Activated CD4-positive, alpha-beta T cell treated with anti-CD3 and anti-CD28 coated beads, Interleukin-2, amount 10 ng/mL, durations not matched to agents 24 days and 14 days (primary cell): Measurements from ENCODE around the gene ZEB1. TPM values are rescaled to one million over a fixed set of nuclear protein-coding genes. Genes with fewer than 3 reads are reported as not detected.
"Not testable (repeated sequence)": the region's sequence is repeated elsewhere in the genome, so short reads cannot be mapped to it uniquely, and the experiment has no call there.

Source experiments
- DNase-seq: peaks from one replicate; pipeline ENCODE4 v3.0.0; 2022
- H3K27ac Mint-ChIP-seq: one replicate; pipeline ENCODE4 v1.8.0; 2022; ENCODE audit warnings: mild to moderate bottlenecking, mixed read lengths
- H3K27me3 Mint-ChIP-seq: one replicate; pipeline ENCODE4 v1.8.0; 2022; ENCODE audit warnings: mixed read lengths
- H3K36me3 Mint-ChIP-seq: one replicate; pipeline ENCODE4 v1.8.0; 2022; ENCODE audit warnings: low read depth, mild to moderate bottlenecking, mixed read lengths
- H3K4me1 Mint-ChIP-seq: one replicate; pipeline ENCODE4 v1.8.0; 2021; ENCODE audit warnings: mixed read lengths
- H3K4me3 Mint-ChIP-seq: one replicate; pipeline ENCODE4 v1.8.0; 2022; ENCODE audit warnings: mild to moderate bottlenecking, moderate library complexity, mixed read lengths
- H3K9me3 Mint-ChIP-seq: one replicate; pipeline ENCODE4 v1.8.0; 2021; ENCODE audit warnings: mixed read lengths
- intact Hi-C: fragments of 100-400 bp; cut with micrococcal nuclease; formaldehyde crosslinking; loops from one replicate; pipeline ENCODE4 v1.15.1; 2023
- total RNA-seq: library from RNA; stranded (reverse); gene quantifications from 2 replicates; pipeline ENCODE4 v1.2.3, GENCODE V29; 2022

ZEB1 gene
- total RNA-seq, 1 donor from 2014 or later = 71.9 TPM

DNA sequence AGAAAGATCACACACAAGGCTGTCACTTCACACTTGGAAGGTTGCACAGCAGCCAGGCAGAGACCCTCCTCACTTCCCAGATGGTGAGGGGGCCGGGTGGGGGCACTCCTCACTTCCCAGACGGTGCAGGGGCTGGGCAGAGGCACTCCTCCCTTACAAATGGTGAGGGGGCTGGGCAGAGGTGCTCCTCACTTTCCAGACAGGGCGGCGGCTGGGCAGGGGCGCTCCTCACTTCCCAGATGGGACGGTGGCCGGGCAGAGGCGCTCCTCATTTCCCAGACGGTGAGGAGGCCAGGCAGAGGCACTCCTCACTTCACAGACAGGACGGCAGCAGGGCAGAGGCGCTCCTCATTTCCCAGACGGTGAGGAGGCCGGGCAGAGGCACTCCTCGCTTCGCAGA, 42.5 kb downstream of the ZEB1 start:
- not testable (repeated sequence) for H3K4me3 Mint-ChIP-seq

DNA sequence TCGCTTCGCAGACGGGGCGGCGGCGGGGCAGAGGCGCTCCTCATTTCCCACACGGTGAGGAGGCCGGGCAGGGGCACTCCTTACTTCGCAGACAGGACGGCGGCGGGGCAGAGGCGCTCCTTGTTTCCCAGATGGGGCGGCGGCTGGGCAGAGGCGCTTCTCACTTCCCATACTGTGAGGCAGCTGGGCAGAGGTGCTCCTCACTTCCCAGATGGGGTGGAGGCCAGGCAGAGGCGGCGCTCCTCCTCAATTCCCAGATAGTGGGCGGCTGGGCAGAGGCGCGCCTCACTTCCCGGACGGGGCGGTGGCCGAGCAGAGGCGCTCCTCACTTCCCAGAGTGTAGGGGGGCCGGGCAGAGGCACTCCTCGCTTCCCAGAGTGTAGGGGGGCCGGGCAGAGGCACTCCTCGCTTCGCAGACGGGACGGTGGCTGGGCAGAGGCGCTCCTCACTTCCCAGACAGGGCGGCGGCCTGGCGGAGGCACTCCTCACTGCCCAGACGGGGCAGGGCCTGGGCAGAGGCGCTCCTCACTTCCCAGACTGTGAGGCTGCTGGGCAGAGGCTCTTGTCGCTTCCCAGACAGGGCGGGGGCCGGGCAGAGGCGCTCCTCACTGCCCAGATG, 43.1 kb downstream of the ZEB1 start:
- Mint-ChIP-seq H3K9me3 (no peaks in the 10 kb centered on the region), H3K27me3 (no peaks in the 10 kb centered on the region), H3K27ac (no peak overlapping the region), H3K36me3 (peaks cover 37% of the 10 kb centered on the region), H3K4me3 (no peak overlapping the region), H3K4me1 (peaks cover 2% of the 10 kb centered on the region)
- DNase-seq = no peak
- intact Hi-C loops = no loop called here

More for the DNA sequence above, 42.5 kb downstream of the ZEB1 start:
- H3K36me3 Mint-ChIP-seq = peaks cover 37% of the 10 kb centered on the region
- intact Hi-C loops, H3K4me1 Mint-ChIP-seq, H3K9me3 Mint-ChIP-seq, DNase-seq, H3K27ac Mint-ChIP-seq, H3K27me3 Mint-ChIP-seq: not testable (repeated sequence)

DNA sequence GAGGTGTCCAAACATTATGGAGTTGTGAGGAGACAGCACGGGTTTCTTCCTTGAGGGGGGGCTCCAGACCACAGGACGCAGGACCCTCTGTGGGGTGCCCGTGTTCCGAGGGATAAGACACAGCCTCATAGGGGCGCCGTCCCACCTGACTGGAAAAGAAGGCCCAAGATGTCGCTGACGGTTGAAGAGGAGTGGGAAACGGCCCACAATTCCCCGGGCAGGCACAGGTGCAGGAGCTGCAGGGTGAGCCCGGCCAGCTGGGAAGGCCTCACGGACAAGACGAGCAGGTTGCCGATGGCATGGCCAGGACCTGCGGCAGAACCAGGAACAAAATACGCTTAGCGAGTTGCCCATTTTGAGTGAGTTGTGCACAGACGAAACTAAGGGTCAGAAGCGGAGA, 44.7 kb downstream of the ZEB1 start:
- H3K27ac Mint-ChIP-seq, intact Hi-C loops, H3K4me1 Mint-ChIP-seq, H3K9me3 Mint-ChIP-seq, H3K27me3 Mint-ChIP-seq, H3K4me3 Mint-ChIP-seq, DNase-seq: not testable (repeated sequence)
- H3K36me3 Mint-ChIP-seq = peaks cover 31% of the 10 kb centered on the region

DNA sequence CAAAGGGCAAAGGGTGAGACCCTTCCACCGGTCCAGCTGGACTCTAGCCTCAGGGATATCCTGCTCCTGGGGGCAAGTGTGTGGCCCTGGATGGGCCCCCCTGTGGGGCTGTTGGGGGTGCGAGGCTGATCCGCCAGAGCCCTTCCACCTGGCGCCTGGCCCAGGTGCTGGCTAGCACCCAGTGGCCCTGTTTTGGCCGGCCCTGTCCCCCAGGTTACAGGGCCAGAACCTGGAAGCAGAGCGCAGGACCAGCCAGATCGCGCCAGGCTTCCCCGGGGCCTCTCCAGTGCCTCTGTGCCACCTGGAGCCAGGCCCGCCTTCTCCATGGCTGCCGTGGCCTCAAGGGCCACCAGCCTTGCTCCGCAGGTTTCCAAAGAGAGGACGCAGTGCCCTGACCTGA, 45.2 kb downstream of the ZEB1 start:
- H3K27ac Mint-ChIP-seq, H3K4me1 Mint-ChIP-seq, intact Hi-C loops, DNase-seq, H3K9me3 Mint-ChIP-seq, H3K4me3 Mint-ChIP-seq, H3K27me3 Mint-ChIP-seq: not testable (repeated sequence)
- peaks cover 33% of the 10 kb centered on the region for H3K36me3 Mint-ChIP-seq

DNA sequence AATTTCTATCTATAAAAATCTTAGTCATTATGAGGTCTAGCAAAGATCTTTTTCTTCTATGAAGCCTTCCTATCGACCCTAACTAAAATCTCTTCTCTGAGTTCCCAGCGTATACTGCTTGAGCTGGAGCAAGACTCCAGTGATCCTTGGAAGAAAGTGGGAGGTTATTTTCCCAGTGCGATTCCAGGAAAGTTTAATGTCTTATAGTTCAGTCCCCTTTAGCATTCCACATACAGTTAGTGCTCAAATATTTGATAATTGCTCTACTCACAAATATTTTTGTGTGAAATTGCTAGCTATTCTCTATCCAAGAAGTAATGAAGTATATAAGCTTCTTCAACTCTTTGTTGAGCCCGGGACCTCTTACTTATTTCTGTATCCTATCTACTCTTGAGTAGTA, 47.7 kb downstream of the ZEB1 start:
- peaks cover 15% of the 10 kb centered on the region for H3K4me1 Mint-ChIP-seq
- H3K36me3 Mint-ChIP-seq = peaks cover 16% of the 10 kb centered on the region
- H3K27me3 Mint-ChIP-seq = no peaks in the 10 kb centered on the region
- intact Hi-C loops = no loop called here
- DNase-seq = no peak
- no peaks in the 10 kb centered on the region for H3K9me3 Mint-ChIP-seq
- no peak overlapping the region for H3K27ac Mint-ChIP-seq
- no peak overlapping the region for H3K4me3 Mint-ChIP-seq

DNA sequence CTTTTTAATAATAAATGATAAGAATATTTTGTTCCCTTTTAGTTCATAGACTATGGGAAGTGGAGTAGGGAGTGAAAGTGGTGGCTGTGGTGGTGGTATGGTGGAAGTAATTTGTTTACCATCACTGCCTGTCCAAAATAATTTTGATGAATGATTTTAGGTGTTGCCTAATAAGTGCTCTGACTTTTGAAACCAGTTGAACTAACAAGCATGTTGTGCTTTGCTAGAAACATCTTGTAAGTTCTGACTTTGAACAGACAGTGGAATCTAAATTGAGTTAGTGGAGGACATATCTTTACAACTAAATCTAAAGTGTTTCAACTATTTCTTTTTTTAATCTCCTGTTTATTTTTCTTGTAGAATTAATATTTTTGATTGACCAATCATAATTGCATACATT, 49.7 kb downstream of the ZEB1 start:
- H3K27ac Mint-ChIP-seq = no peak overlapping the region
- peaks cover 4% of the 10 kb centered on the region for H3K36me3 Mint-ChIP-seq
- no peak overlapping the region for H3K4me3 Mint-ChIP-seq
- no peaks in the 10 kb centered on the region for H3K9me3 Mint-ChIP-seq
- intact Hi-C loops = no loop called here
- H3K4me1 Mint-ChIP-seq = peaks cover 15% of the 10 kb centered on the region
- DNase-seq = no peak
- H3K27me3 Mint-ChIP-seq = no peaks in the 10 kb centered on the region

DNA sequence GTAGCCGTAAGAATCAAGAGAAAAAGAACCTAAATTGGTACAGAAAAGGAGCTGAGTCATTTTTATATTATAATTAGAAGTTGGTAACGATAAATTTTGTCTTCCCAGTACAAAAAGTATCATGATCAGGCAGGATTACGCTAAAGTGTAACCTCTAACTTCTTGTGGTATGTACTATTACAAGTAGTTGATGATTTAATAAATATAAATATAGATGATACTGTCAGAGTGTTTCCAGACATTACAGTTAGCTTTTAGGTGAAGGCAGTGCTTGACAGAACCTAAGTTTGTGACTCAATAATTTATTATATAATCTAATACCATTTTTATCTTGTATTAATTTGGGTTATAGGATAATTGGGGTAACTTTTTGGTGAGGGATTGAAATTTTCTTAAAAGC, 53.4 kb downstream of the ZEB1 start:
- DNase-seq = no peak
- H3K4me1 Mint-ChIP-seq = peaks cover 17% of the 10 kb centered on the region
- peaks cover 4% of the 10 kb centered on the region for H3K36me3 Mint-ChIP-seq
- intact Hi-C loops = no loop called here
- no peak overlapping the region for H3K4me3 Mint-ChIP-seq
- no peaks in the 10 kb centered on the region for H3K27me3 Mint-ChIP-seq
- no peaks in the 10 kb centered on the region for H3K9me3 Mint-ChIP-seq
- H3K27ac Mint-ChIP-seq = no peak overlapping the region

DNA sequence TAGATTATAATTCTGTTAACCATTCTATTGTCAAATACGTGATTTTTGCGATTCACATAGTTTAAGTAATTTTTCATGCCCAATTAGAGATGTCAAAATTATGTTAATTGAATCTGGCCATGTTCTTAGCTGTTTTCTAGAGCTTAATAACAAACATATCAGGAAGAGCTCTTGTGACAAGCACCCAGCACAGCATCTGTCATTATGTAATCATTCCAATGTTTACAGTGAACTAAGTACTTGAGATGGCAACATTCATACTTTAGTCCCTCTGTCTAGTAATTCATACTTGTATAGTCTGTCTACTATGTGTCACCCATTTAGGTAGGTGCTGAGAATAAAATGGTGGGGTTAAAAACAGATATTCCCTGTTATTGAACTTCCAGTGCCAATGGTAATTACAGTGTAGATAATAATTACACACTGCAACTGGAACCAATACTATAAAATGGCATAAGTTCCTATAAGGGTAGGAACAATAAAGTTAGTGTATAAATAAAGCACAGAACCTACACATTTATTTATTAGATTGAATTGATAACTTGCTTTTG, 55.2 kb downstream of the ZEB1 start:
- intact Hi-C loops = no loop called here
- Mint-ChIP-seq H3K36me3 (peaks cover 2% of the 10 kb centered on the region), H3K27me3 (no peaks in the 10 kb centered on the region), H3K4me3 (no peak overlapping the region), H3K27ac (no peak overlapping the region), H3K9me3 (no peaks in the 10 kb centered on the region), H3K4me1 (peaks cover 13% of the 10 kb centered on the region)
- DNase-seq = no peak

DNA sequence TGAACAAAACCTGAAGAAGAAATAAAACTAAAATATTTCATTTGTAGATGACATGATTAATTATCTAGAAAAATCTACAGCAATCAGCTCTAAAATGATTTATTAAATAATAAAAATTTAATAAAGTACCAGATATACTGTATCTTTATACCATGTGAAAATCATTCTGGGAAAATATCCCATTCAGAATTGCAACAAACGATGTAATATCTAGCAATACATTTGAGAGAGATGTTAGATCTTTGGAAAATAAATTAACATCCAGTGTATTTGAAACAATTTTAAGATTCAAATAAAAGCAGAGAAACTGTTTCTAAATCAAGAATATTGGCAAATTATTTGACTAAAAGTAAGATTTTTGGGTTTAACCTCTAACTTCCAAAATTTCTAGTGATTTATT, 62.2 kb downstream of the ZEB1 start:
- no peak overlapping the region for H3K27ac Mint-ChIP-seq
- no peaks in the 10 kb centered on the region for H3K9me3 Mint-ChIP-seq
- no peak for DNase-seq
- H3K4me1 Mint-ChIP-seq = peaks cover 9% of the 10 kb centered on the region
- intact Hi-C loops = no loop called here
- H3K4me3 Mint-ChIP-seq = no peak overlapping the region
- no peaks in the 10 kb centered on the region for H3K27me3 Mint-ChIP-seq
- peaks cover 3% of the 10 kb centered on the region for H3K36me3 Mint-ChIP-seq

DNA sequence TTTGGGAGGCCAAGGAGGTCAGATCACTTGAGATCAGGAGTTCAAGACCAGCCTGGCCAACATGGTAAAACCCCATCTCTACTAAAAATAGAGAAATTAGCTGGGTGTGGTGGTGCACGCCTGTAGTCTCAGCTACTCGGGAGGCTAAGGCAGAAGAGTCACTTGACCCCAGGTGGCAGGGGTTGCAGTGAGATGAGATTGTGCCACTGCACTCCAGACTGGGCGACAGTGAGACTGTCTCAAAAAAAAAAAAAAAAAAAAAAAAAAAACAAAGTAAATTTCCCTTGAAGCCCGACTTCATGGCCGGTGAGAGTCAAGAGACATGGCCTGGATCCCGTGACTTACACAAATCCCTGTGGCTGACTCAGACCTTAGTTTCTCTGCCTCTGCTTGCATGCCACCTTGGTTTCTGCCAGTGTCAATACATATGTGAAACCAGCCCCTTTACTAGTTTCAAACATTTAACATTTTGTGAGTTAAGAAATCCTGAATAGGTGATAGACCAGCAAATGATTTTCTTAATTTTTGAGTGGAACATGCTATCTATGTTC, 62.8 kb downstream of the ZEB1 start:
- intact Hi-C loops = no loop called here
- Mint-ChIP-seq H3K9me3 (no peaks in the 10 kb centered on the region), H3K27ac (no peak overlapping the region), H3K4me3 (no peak overlapping the region), H3K36me3 (peaks cover 3% of the 10 kb centered on the region), H3K27me3 (no peaks in the 10 kb centered on the region), H3K4me1 (peaks cover 9% of the 10 kb centered on the region)
- no peak for DNase-seq

DNA sequence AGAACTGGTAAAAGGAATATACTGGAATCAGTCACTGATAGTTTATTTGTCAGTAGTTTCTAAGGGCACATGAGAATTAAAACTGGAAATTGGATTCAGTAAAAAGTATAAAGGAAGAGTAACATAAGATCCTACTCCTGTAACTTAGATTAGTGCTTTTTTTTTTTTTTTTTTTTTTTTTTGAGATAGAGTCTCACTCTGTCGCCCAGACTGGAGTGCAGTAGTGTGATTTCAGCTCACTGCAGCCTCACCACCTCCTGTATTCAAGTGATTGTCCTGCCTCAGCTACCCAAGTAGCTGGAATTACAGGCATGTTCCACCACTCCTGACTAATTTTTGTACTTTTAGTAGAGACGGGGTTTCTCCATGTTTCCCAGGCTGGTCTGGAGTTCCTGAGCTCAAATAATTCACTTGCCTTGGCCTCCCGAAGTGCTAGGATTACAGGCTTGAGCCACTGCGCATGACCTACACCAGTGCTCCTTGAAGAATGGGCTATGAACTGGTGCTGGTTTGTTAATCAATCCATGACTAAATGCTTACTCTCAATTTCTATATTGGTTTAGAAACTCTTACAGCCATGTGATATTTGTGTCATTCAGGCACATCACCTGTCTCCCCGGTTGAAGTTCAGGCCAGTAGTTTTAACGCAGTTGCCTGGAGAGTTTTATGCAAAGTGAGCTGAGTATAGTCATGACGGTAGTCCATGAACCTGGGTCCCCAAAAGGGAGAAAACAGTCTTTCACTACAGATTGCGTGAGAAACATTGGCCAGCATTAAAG, 65.0 kb downstream of the ZEB1 start:
- Mint-ChIP-seq H3K36me3 (peaks cover 14% of the 10 kb centered on the region), H3K27me3 (no peaks in the 10 kb centered on the region), H3K27ac (no peak overlapping the region), H3K4me1 (peaks cover 12% of the 10 kb centered on the region), H3K4me3 (no peak overlapping the region), H3K9me3 (no peaks in the 10 kb centered on the region)
- intact Hi-C loops = no loop called here
- DNase-seq = no peak

DNA sequence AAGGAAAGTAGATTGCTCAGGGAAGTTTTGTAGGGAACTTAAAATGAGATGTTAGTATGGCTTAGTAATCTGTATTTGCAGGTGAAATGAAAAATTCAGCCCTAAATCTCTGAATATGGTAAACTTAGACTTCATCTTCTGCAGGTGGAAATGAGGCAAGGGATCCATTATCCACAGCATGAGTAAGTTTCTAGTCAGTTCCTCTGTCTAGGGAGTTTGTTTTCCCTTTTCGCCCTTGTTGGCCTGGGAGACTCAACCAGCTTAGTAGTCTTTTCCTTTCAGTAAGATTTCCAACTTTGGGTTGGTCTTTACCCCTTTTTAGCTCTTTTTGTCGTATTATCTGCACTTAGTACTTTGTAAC, 65.6 kb downstream of the ZEB1 start:
- Mint-ChIP-seq H3K36me3 (peaks cover 18% of the 10 kb centered on the region), H3K4me1 (peaks cover 12% of the 10 kb centered on the region), H3K27me3 (no peaks in the 10 kb centered on the region), H3K27ac (no peak overlapping the region), H3K4me3 (no peak overlapping the region), H3K9me3 (no peaks in the 10 kb centered on the region)
- intact Hi-C loops = no loop called here
- no peak for DNase-seq

DNA sequence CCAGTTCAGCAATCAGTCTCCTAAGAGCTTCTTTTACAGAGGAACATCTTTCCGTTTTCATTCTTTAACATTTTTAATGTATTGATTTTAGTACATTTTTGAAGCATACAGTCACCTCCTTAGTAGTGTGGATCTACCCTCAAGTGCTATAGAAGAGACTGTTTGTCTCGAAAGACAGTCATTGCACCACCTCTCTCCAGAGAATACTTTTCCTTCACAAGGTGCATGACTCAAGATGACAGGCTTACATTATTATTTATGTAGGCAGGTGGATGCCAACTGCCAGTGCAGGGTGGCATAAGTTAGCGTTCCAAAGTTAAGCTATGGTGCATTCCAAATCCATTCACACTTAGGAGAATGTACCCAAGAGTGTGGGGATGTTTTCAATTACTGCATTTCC, 71.8 kb downstream of the ZEB1 start:
- Mint-ChIP-seq H3K27me3 (no peaks in the 10 kb centered on the region), H3K9me3 (no peaks in the 10 kb centered on the region)

DNA sequence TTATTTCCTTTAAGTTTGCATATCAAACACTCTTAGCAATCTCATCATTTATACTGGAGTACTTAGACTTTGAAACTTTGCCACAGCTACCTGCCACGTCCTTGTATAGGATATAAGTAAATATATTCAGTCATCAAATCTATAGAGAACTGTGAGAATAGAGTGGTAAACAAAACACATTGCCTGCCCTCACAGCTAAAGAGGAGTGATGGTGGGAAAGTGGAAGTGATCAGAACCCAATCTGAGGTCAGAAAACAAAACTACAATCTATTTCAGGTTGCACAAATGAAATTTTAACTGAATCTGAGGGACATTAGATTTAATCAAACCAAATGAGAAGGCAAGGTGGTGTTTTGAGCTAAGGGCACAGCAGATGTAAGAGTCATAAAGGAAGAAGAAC, 74.8 kb downstream of the ZEB1 start:
- H3K9me3 Mint-ChIP-seq = no peaks in the 10 kb centered on the region
- no peak overlapping the region for H3K4me3 Mint-ChIP-seq
- H3K4me1 Mint-ChIP-seq = peaks cover 17% of the 10 kb centered on the region
- no peak overlapping the region for H3K27ac Mint-ChIP-seq
- no peak for DNase-seq
- intact Hi-C loops = no loop called here
- H3K36me3 Mint-ChIP-seq = peaks cover 31% of the 10 kb centered on the region
- no peaks in the 10 kb centered on the region for H3K27me3 Mint-ChIP-seq

More for the DNA sequence above, 71.8 kb downstream of the ZEB1 start:
- H3K4me3 Mint-ChIP-seq = no peak overlapping the region
- peaks cover 35% of the 10 kb centered on the region for H3K36me3 Mint-ChIP-seq
- H3K27ac Mint-ChIP-seq = no peak overlapping the region
- H3K4me1 Mint-ChIP-seq = peaks cover 16% of the 10 kb centered on the region
- intact Hi-C loops = no loop called here
- DNase-seq = no peak
